UCSD-AML1 (cell line): ENCODE measurements around the gene GPR160.
"Not testable (repeated sequence)": the region's sequence is repeated elsewhere in the genome, so short reads cannot be mapped to it uniquely, and the experiment has no call there.

Experiments
- DNase-seq: peaks from one replicate; lab custom pipeline; 2025; ENCODE audit not compliant: unreplicated experiment; lab: John Stamatoyannopoulos, UW

The GPR160 gene

DNA sequence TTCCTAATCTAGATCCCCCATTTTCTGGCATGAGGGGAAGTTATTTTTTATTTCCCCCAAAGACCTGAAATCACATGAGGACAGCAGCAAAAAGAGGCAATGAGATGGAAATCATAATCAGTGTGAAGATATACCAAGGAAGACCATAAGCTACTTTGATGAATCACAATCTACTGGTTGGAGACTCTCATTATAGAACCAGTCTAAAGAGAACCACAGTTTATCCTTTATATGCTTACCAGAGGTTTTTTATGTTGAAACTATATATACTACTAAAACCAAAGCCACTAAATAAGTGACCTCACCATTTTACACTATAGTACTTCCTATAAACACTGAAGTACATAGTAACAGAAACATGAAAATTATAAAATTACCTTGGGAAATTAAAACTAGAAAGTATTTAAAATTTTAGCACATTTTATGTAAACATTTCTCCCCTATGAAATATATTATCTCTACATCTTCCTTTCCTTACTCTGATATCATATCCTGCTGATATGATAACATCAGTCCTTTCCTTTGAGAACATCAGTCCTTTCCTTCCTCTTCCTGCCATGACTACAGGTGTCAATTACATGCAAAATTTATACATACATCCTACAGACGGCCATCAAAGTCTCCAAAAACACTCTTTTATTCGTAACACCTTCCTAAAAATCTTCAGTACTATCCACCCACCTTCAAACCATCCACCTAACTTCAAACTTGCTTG is 71.9 kb downstream of the GPR160 start:
- DNase-seq: no peak

DNA sequence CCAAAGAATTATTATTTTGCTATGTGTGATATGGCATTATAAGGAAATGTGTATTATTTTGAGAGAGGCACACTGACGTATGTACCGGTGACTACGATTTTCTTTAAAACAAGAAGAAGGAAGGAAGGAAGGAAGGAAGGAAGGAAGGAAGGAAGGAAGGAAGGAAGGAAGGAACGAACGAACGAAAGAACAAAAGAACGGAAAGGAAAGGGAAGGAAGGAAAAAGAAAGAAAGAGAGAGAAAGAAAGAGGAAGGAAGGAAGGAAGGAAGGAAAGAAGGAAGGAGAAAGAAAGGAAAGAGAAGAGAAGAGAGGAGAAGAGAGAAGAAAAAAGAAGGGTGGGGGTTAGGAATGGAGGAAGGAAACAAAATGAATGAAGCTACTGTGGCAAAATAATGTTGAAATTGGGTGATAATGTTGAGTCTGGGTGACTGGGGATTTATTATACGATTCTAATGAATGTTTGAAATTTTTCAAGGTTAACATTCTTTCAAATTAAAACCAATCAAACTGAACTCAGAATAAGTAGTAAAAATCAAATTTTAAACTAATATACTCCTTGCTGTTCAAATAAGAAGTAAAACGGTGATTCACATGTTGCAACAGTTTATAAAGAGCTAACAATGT is 73.5 kb downstream of the GPR160 start:
- DNase-seq: no peak

DNA sequence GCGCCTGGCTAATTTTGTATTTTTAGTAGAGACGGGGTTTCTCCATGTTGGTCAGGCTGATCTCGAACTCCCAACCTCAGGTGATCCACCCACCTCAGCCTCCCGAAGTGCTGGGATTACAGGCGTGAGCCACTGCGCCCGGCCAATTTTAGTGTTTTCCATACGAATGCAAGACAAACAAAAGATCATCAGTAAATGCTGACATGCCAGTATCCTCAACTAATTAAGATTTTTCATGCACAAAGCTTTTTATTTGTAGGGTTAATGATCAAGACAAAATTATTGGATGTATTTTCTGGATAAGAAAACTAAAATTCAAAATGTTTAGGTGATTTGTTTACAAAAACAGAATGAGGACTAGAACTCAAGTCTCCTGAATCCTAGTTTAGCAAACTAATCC is 76.4 kb downstream of the GPR160 start:
- DNase-seq: not testable (repeated sequence)

DNA sequence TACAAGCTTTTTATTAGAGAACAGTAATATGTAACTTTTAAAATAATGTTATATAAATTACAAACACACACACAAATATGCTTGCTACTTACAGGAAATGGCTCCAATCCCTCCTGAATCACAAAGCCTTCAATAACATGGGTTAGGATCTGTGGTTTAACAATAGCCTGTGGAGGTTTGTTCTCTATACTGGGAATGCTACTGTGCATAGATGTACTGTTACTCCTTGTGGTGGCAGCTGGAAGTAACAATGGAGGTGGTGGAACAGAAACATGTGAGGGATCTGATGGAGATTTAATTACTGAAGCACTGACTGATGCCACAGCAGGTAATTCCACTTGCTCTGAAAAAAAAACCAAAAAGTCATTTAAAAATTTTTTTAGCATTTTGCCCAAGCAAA is 79.3 kb downstream of the GPR160 start:
- no peak for DNase-seq

DNA sequence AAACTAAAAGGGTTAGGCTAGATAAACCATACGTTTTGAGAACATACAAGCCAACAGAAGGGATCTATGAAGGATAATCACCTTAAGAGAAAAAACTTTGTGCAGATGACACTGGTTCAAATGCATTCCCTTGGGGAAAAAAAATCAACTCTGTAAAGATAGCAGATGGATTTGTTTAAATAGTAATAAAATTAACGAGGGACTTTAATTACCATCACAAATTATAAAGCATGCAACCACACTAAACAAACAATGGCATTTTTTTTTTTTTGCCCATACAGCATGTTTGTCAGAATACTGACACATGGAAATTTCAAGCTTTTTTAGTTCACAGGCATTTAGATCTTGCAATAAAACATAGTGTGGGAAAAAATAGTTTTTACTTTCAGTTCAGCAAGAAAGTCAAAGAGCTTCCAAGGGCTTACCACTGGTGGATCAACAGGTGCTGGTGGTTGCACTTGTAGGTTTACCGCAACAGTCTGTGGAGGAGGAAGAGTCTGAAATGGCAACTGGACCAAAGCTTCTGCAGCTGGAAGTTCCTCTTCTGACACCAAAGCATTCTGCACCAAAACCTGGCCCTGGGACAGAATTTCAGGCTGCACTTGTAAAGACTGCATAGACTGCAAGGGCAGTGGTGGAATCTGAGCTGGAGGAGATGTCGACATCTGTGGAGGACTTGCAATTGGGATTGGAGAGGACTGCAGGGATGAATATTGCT is 90.6 kb downstream of the GPR160 start:
- no peak for DNase-seq

DNA sequence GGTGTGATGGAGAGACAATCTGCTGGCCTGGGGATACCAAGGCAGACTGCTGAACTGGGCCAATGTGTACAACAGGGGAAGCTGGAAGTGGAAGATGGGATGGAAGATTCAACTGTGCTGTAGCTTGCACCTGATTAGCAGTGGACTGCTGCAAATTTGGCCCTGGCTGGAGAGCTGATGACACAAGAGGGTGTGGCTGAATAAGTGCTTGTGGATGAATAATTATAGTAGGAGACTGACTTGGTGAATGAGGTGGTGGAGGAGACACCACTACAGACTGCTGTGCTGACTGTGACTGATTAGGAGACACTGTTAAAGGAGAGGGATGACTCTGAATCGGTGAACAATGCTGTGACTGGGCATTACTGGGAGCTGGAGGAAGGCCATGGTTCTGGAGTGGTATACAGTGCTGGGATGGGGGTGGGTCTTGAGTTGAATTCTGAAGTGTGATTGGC is 91.2 kb downstream of the GPR160 start:
- no peak for DNase-seq

DNA sequence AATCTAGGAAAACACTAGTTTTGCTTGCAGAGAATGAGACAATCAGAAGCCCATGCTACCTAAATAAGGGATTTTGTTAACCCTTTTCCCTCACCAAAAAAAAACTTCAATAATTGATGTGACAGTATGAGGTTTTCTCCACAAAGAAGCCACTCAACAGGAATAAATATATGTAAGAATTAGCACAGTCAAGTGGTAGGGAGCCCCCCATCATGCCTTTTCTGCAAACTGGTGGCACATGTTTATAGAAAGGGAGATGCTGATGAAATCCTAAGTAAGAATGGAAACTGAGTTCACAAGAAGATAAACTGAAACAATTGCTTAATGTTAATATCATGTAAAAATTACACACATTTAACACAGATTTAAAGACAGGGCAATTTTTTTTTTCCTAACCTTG is 92.7 kb downstream of the GPR160 start:
- no peak for DNase-seq

DNA sequence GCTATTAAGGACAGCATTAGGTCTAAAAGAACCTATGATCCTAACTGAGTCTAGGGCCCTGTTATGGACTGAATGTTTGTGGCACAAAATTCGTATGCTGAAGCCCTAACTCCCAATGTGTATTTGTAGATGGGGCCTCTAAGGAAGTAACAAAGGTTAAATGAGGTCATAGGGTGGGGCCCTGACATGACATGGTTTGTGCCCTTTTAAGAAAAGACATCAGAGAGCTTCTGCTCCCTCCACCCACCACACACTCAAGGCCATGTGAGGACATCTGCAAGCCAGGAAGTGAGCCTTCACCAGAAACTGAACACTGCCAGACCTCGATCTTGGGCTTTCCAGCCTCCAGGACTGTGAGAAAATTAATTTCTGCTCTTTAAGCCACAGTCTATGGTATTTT is 94.5 kb downstream of the GPR160 start:
- DNase-seq: no peak
